Lung (tissue), 16 donors: ENCODE results near the gene SEMA4F. TPM values are rescaled to one million over a fixed set of nuclear protein-coding genes. Genes with fewer than 3 reads are reported as not detected.
A peak's percentile ranks its signal among the peaks of the same experiment; 100 is the strongest.

Source experiments
- ATAC-seq: fragments of 200-7000 bp; cut with Tn5 transposase; one replicate; pipeline ENCODE4 v1.9.1; 2020; ENCODE audit warnings: moderate number of reproducible peaks; ENCODE audit not compliant: insufficient read depth, low FRiP score
- DNase-seq, 3 donors: peaks; one replicate each; pipeline ENCODE4 v3.0.0-alpha.2; 2013 to 2017
- H3K27ac ChIP-seq, 2 donors: one replicate each; pipeline ENCODE4 v1.5.1; 2013; ENCODE audit warnings: mild to moderate bottlenecking in 2 of 2, moderate library complexity in 2 of 2, control low read depth in 1 of 2, inconsistent platforms in 1 of 2, low read depth in 1 of 2, low read length in 1 of 2
- H3K27me3 ChIP-seq, 3 donors: one replicate each; pipeline ENCODE4 v1.5.1; 2013; ENCODE audit warnings: low read length in 2 of 3; ENCODE audit not compliant: control insufficient read depth in 3 of 3, insufficient read depth in 3 of 3
- H3K36me3 ChIP-seq, 4 donors: one replicate each; pipeline ENCODE4 v1.5.1; 2013; ENCODE audit warnings: low read length in 4 of 4, mild to moderate bottlenecking in 1 of 4, moderate library complexity in 1 of 4; ENCODE audit not compliant: control insufficient read depth in 4 of 4, insufficient read depth in 4 of 4
- H3K4me1 ChIP-seq, 5 donors: one replicate each; pipeline ENCODE4 v1.5.1; 2013; ENCODE audit warnings: low read length in 5 of 5, mild to moderate bottlenecking in 2 of 5, moderate library complexity in 1 of 5; ENCODE audit not compliant: control insufficient read depth in 5 of 5, insufficient read depth in 5 of 5
- H3K4me3 ChIP-seq: one replicate; pipeline ENCODE4 v1.5.1; 2013; ENCODE audit warnings: mild to moderate bottlenecking, control low read depth, moderate library complexity
- H3K9ac ChIP-seq, 2 donors: one replicate each; pipeline ENCODE4 v1.5.1; 2013; ENCODE audit warnings: low read length in 2 of 2, control low read depth in 1 of 2; ENCODE audit not compliant: insufficient read depth in 1 of 2
- H3K9me3 ChIP-seq, 4 donors: one replicate each; pipeline ENCODE4 v1.5.1; 2013; ENCODE audit warnings: low read length in 3 of 4, mild to moderate bottlenecking in 1 of 4, moderate library complexity in 1 of 4; ENCODE audit not compliant: control insufficient read depth in 4 of 4, insufficient read depth in 3 of 4
- CTCF ChIP-seq: IDR thresholded peaks from 2 replicates; pipeline ENCODE4 v1.5.1; 2012; ENCODE audit warnings: mild to moderate bottlenecking; ENCODE audit errors: control extremely low read depth, extremely low read depth
- WGBS, 2 donors: extraction: QIAGEN DNeasy Blood & Tissue Kit; methylation state at CpG; one replicate each; pipeline ENCODE4 v1.1.7; 2013; 5-methylcytosine and 5-hydroxymethylcytosine counted together
- long read RNA-seq, 5 donors: transcript quantifications; one replicate each; lab custom pipeline, GENCODE V29; 2026
- polyA plus RNA-seq, 2 donors: library from polyadenylated mRNA; stranded (reverse); fragments of 200-250 nt; gene quantifications; one replicate each; pipeline ENCODE4 v1.2.1, GENCODE V29; 2013
- total RNA-seq, 2 donors: library from RNA; depleted of rRNA in 1 of 2; stranded (reverse); fragments of >200 nt in 1 of 2; gene quantifications; one replicate each; pipeline ENCODE4 v1.2.1, GENCODE V29; 2014 to 2021
- donor health status: control.
- donor health status: control.
- donor health status: Bipolar disorder and iron deficiency.
- donor health status: healthy.
- donor health status: DM: yes; HTN: yes; CAD: no.

SEMA4F gene, protein sequence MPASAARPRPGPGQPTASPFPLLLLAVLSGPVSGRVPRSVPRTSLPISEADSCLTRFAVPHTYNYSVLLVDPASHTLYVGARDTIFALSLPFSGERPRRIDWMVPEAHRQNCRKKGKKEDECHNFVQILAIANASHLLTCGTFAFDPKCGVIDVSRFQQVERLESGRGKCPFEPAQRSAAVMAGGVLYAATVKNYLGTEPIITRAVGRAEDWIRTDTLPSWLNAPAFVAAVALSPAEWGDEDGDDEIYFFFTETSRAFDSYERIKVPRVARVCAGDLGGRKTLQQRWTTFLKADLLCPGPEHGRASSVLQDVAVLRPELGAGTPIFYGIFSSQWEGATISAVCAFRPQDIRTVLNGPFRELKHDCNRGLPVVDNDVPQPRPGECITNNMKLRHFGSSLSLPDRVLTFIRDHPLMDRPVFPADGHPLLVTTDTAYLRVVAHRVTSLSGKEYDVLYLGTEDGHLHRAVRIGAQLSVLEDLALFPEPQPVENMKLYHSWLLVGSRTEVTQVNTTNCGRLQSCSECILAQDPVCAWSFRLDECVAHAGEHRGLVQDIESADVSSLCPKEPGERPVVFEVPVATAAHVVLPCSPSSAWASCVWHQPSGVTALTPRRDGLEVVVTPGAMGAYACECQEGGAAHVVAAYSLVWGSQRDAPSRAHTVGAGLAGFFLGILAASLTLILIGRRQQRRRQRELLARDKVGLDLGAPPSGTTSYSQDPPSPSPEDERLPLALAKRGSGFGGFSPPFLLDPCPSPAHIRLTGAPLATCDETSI
- total RNA-seq (1 to 10 TPM; 4.9 to 9.6 TPM), polyA plus RNA-seq (1 to 10 TPM; 3.0 to 3.4 TPM)
- long read RNA-seq, donor 1, full-length matches to known transcripts: 1 of 1 reads
- long read RNA-seq, donor 1, partial matches to known transcripts: 0 of 1 reads
- long read RNA-seq, donor 1, other reads (novel, unspliced or antisense): 0 of 1 reads
- long read RNA-seq, donor 2: 0 reads
- long read RNA-seq, donor 3, full-length matches to known transcripts: 1 of 1 reads
- long read RNA-seq, donor 3, partial matches to known transcripts: 0 of 1 reads
- long read RNA-seq, donor 3, other reads (novel, unspliced or antisense): 0 of 1 reads
- long read RNA-seq, donor 4: 0 reads
- long read RNA-seq, donor 5, partial matches to known transcripts: 0 of 1 reads
- long read RNA-seq, donor 5, other reads (novel, unspliced or antisense): 0 of 1 reads

GRCh38 chr2:74653985-74654882 lies at the start of gene SEMA4F:
Gene SEMA4F, plus strand, starts transcription at chr2:74654247. Its CDS starts 130 bp downstream, at chr2:74654377.
- ATAC-seq: peak; percentile 100
- TF ChIP-seq CTCF: no peak
- Histone ChIP-seq H3K9me3 (no peaks in the 10 kb centered on the region), H3K4me3 (peak within 1 kb of the TSS; percentile 62), H3K36me3 (no peaks in the 10 kb centered on the region), H3K4me1 (peaks cover 0 to 11% (median 2%) of the 10 kb centered on the region in 5 donors), H3K9ac (peak within 1 kb of the TSS; percentile 17 to 49), H3K27ac (no peak within 1 kb of the TSS), H3K27me3 (peaks cover 0 to 9% (median 3%) of the 10 kb centered on the region in 3 donors)
- WGBS, 2 donors: 1 to 2% methylated on average over 71 to 79 of the region's 79 CpGs
- DNase-seq: peak; percentile 96 to 97 (median 96)

DNA sequence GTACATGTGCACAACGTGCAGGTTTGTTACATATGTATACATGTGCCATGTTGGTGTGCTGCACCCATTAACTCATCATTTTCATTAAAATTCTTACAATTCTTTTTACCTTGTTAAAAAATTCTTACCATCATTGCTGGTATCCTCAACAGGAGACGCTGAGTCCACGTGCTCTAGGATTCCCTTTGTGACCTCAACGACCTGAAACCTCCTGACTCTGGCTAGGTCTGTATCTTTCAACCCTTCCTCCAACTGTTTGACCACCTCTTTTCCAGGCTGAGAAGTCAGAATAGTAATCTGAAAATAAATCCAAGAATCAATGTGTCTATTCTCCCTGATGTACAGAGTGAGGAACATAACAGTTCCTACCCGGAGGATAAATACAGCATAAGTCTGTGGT lies 47.1 kb upstream of the SEMA4F start:
- no peak overlapping the region for H3K4me3 ChIP-seq
- no peaks in the 10 kb centered on the region for H3K4me1 ChIP-seq
- H3K36me3 ChIP-seq: no peaks in the 10 kb centered on the region
- no peak for ATAC-seq
- no peak for DNase-seq
- TF ChIP-seq CTCF: no peak
- no peak overlapping the region for H3K9ac ChIP-seq
- H3K27me3 ChIP-seq: peaks cover 0 to 22% (median 11%) of the 10 kb centered on the region in 3 donors
- peaks cover 0 to 3% (median 0%) of the 10 kb centered on the region in 4 donors for H3K9me3 ChIP-seq
- H3K27ac ChIP-seq: no peak overlapping the region
- 65 to 76% methylated on average over 5 of the region's 5 CpGs for WGBS, 2 donors

DNA sequence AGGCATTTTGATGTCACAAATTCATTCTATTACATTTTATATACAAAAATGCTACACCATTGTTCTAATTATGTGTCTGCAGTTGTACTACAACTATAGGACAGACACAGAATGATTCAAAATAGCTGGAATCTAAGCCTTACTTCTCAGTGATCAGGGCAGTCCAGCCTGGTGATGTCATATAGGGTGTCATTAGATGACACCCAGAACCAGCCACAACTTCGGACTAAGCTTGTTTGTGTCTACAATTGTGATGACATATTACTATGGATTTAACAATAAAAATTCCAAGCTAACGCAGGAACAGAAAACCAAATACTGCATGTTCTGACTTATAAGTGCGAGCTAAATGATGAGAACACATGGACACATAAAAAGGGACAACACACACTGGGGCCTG lies 36.9 kb upstream of the SEMA4F start:
- H3K27ac ChIP-seq: no peak overlapping the region
- peaks cover 0 to 11% (median 11%) of the 10 kb centered on the region in 3 donors for H3K27me3 ChIP-seq
- no peak overlapping the region for H3K4me3 ChIP-seq
- no peak overlapping the region for H3K9ac ChIP-seq
- 92 to 93% methylated on average over 3 of the region's 3 CpGs for WGBS, 2 donors
- H3K36me3 ChIP-seq: no peaks in the 10 kb centered on the region
- DNase-seq: no peak
- ATAC-seq: no peak
- no peaks in the 10 kb centered on the region for H3K9me3 ChIP-seq
- no peak for TF ChIP-seq CTCF
- H3K4me1 ChIP-seq: no peaks in the 10 kb centered on the region
